SK-N-SH treated with all-trans-retinoic acid at 6 μM for 48 hours (cell line): ENCODE measurements around the gene WDR37.

Source experiments
- ATAC-seq: fragments of 200-7000 bp; cut with Tn5 transposase; 3 replicates; pipeline ENCODE4 v1.9.1; 2020; ENCODE audit warnings: mild to moderate bottlenecking, moderate library complexity
- ARNTL ChIP-seq: fragments of 450-650 bp; formaldehyde crosslinking; IDR thresholded peaks from 2 replicates; pipeline ENCODE4 v1.5.0; 2020; ENCODE audit warnings: low read depth, mild to moderate bottlenecking, moderate library complexity, borderline replicate concordance
- BACH2 ChIP-seq: fragments of 250-450 bp; sonication (Bioruptor Pico); IDR thresholded peaks from 2 replicates; pipeline ENCODE4 v1.9.0; 2021; ENCODE audit warnings: mild to moderate bottlenecking, borderline replicate concordance
- ESRRG ChIP-seq: fragments of 250-450 bp; sonication (Bioruptor Pico); IDR thresholded peaks from 2 replicates; pipeline ENCODE4 v1.6.1; 2021; ENCODE audit warnings: mild to moderate bottlenecking
- GLIS3 ChIP-seq: fragments of 250-450 bp; sonication (Bioruptor Pico); IDR thresholded peaks from 2 replicates; pipeline ENCODE4 v1.5.0; 2020; ENCODE audit warnings: mild to moderate bottlenecking, moderate library complexity
- ISL1 ChIP-seq: fragments of 250-450 bp; sonication (Bioruptor Pico); IDR thresholded peaks from 2 replicates; pipeline ENCODE4 v2.1.2; 2022; ENCODE audit warnings: mild to moderate bottlenecking, moderate library complexity
- OSR1 ChIP-seq: fragments of 250-450 bp; sonication (Bioruptor Pico); IDR thresholded peaks from 2 replicates; pipeline ENCODE4 v1.8.0; 2022; ENCODE audit warnings: moderate library complexity, mild to moderate bottlenecking, inconsistent platforms
- PPARA ChIP-seq: fragments of 250-450 bp; sonication (Bioruptor Pico); IDR thresholded peaks from 2 replicates; pipeline ENCODE4 v1.5.0; 2020; ENCODE audit warnings: mild to moderate bottlenecking, borderline replicate concordance
- RARB ChIP-seq: fragments of 250-450 bp; sonication (Bioruptor Pico); IDR thresholded peaks from 2 replicates; pipeline ENCODE4 v1.8.0; 2021; ENCODE audit warnings: mild to moderate bottlenecking, moderate library complexity
- SNAI2 ChIP-seq: fragments of 250-450 bp; sonication (Bioruptor Pico); IDR thresholded peaks from 2 replicates; pipeline ENCODE4 v1.5.0; 2020; ENCODE audit warnings: mild to moderate bottlenecking, moderate library complexity
- TCF4 ChIP-seq: fragments of 250-450 bp; sonication (Bioruptor Pico); IDR thresholded peaks from 2 replicates; pipeline ENCODE4 v1.8.0; 2021; ENCODE audit warnings: mild to moderate bottlenecking, moderate library complexity, borderline replicate concordance
- TOX ChIP-seq: fragments of 250-450 bp; sonication (Bioruptor Pico); IDR thresholded peaks from 2 replicates; pipeline ENCODE4 v1.8.0; 2021; ENCODE audit warnings: mild to moderate bottlenecking, moderate library complexity, borderline replicate concordance
- ZC3H10 ChIP-seq: fragments of 250-450 bp; sonication (Bioruptor Pico); IDR thresholded peaks from 2 replicates; pipeline ENCODE4 v1.5.1; 2021; ENCODE audit warnings: mild to moderate bottlenecking, moderate library complexity
- ZFP3 ChIP-seq: fragments of 250-450 bp; sonication (Bioruptor Pico); IDR thresholded peaks from 2 replicates; pipeline ENCODE4 v1.5.0; 2020; ENCODE audit warnings: mild to moderate bottlenecking, moderate library complexity
- ZFP30 ChIP-seq: fragments of 450-650 bp; formaldehyde crosslinking; IDR thresholded peaks from 2 replicates; pipeline ENCODE4 v1.5.0; 2022; ENCODE audit warnings: mild to moderate bottlenecking, moderate library complexity
- ZNF565 ChIP-seq: fragments of 450-650 bp; formaldehyde crosslinking; conservative IDR thresholded peaks from 2 replicates; pipeline ENCODE4 v1.5.0; 2020; ENCODE audit warnings: low read depth, mild to moderate bottlenecking, moderate library complexity
- ZNF70 ChIP-seq: fragments of 450-650 bp; formaldehyde crosslinking; IDR thresholded peaks from 2 replicates; pipeline ENCODE4 v1.5.0; 2020; ENCODE audit warnings: mild to moderate bottlenecking, moderate library complexity
- ZNF8 ChIP-seq: fragments of 450-650 bp; formaldehyde crosslinking; IDR thresholded peaks from 2 replicates; pipeline ENCODE4 v1.5.0; 2020; ENCODE audit warnings: mild to moderate bottlenecking, moderate library complexity
- TF ChIP-seq, protein P1 (sequence below): fragments of 250-450 bp; sonication (Bioruptor Pico); IDR thresholded peaks from 2 replicates; pipeline ENCODE4 v1.5.1; 2020; ENCODE audit warnings: low read depth, mild to moderate bottlenecking, moderate library complexity
- TF ChIP-seq, protein P2 (sequence below): fragments of 250-450 bp; sonication (Bioruptor Pico); IDR thresholded peaks from 2 replicates; pipeline ENCODE4 v1.8.0; 2021; ENCODE audit warnings: low read depth, mild to moderate bottlenecking, moderate library complexity, borderline replicate concordance
- TF ChIP-seq, protein P3 (sequence below): fragments of 250-450 bp; sonication (Bioruptor Pico); IDR thresholded peaks from 2 replicates; pipeline ENCODE4 v1.5.0; 2020; ENCODE audit warnings: mild to moderate bottlenecking, moderate library complexity

Gene WDR37

DNA sequence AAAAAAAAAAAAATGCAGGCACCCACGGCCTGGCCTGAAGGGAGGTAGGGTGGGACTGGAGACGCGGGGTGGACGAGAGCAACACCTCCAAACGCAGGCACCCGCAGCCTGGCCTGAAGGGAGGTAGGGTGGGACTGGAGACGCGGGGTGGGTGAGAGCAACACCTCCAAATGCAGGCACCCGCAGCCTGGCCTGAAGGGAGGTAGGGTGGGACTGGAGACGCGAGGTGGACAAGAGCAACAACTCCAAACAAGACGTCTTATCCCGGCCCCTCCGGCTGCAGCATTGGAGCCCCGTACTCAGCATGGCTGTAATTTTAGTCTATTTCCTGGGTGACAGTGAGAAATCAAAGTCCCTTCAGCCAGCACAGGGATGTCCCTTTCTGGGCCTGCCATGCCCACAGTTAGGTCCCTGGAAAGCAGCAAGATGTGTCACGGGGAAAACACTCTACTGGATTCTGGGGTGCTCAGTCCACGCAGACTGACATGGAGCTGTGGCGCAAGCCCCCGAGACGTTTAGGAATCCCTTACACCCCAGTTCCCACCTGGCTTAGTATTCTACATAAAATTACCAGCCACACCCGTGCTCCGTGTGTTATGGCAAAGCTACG is 119.9 kb downstream of the WDR37 start:
- no peak for TF ChIP-seq ZNF565 (CRISPR knock-in tag)
- no peak for TF ChIP-seq PPARA (CRISPR knock-in tag)
- no peak for TF ChIP-seq ISL1 (CRISPR knock-in tag)
- TF ChIP-seq TCF4 (CRISPR knock-in tag): no peak
- TF ChIP-seq GLIS3 (CRISPR knock-in tag): no peak
- TF ChIP-seq, protein P1, sequence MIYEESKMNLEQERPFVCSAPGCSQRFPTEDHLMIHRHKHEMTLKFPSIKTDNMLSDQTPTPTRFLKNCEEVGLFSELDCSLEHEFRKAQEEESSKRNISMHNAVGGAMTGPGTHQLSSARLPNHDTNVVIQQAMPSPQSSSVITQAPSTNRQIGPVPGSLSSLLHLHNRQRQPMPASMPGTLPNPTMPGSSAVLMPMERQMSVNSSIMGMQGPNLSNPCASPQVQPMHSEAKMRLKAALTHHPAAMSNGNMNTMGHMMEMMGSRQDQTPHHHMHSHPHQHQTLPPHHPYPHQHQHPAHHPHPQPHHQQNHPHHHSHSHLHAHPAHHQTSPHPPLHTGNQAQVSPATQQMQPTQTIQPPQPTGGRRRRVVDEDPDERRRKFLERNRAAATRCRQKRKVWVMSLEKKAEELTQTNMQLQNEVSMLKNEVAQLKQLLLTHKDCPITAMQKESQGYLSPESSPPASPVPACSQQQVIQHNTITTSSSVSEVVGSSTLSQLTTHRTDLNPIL (CRISPR knock-in tag): no peak
- TF ChIP-seq SNAI2 (CRISPR knock-in tag): no peak
- no peak for TF ChIP-seq ZNF70
- TF ChIP-seq ESRRG: no peak
- no peak for ATAC-seq

DNA sequence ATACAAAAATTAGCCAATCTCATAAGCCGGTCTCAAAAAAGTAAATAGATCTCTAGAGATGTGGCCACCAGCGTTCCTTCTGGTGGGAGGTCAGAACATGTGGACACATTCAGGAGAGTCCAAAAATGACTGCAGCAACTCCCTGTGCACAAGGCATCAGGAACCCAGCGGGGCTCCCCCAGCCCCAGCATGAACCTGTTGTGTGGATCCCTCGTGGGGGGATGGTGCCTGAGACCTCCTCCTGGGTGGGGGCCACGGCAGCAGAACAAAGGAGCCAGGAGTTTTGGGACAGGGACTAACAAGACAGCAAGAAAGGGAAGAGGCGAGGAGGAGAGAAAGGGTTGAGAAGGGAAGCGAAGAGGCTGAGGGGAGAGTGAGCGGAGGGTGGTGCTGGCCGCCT is 121.8 kb downstream of the WDR37 start:
- ATAC-seq: no peak
- TF ChIP-seq, protein P2, sequence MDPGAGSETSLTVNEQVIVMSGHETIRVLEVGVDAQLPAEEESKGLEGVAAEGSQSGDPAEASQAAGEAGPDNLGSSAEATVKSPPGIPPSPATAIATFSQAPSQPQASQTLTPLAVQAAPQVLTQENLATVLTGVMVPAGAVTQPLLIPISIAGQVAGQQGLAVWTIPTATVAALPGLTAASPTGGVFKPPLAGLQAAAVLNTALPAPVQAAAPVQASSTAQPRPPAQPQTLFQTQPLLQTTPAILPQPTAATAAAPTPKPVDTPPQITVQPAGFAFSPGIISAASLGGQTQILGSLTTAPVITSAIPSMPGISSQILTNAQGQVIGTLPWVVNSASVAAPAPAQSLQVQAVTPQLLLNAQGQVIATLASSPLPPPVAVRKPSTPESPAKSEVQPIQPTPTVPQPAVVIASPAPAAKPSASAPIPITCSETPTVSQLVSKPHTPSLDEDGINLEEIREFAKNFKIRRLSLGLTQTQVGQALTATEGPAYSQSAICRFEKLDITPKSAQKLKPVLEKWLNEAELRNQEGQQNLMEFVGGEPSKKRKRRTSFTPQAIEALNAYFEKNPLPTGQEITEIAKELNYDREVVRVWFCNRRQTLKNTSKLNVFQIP (CRISPR knock-in tag): no peak
- TF ChIP-seq PPARA (CRISPR knock-in tag) (no peak), OSR1 (no peak), TOX (CRISPR knock-in tag) (no peak), TCF4 (CRISPR knock-in tag) (no peak), ZNF565 (CRISPR knock-in tag) (no peak), BACH2 (no peak), SNAI2 (CRISPR knock-in tag) (no peak), ZNF8 (no peak), ZFP30 (CRISPR knock-in tag) (no peak), ZNF70 (no peak), ESRRG (no peak), ISL1 (CRISPR knock-in tag) (no peak)
- TF ChIP-seq, protein P3, sequence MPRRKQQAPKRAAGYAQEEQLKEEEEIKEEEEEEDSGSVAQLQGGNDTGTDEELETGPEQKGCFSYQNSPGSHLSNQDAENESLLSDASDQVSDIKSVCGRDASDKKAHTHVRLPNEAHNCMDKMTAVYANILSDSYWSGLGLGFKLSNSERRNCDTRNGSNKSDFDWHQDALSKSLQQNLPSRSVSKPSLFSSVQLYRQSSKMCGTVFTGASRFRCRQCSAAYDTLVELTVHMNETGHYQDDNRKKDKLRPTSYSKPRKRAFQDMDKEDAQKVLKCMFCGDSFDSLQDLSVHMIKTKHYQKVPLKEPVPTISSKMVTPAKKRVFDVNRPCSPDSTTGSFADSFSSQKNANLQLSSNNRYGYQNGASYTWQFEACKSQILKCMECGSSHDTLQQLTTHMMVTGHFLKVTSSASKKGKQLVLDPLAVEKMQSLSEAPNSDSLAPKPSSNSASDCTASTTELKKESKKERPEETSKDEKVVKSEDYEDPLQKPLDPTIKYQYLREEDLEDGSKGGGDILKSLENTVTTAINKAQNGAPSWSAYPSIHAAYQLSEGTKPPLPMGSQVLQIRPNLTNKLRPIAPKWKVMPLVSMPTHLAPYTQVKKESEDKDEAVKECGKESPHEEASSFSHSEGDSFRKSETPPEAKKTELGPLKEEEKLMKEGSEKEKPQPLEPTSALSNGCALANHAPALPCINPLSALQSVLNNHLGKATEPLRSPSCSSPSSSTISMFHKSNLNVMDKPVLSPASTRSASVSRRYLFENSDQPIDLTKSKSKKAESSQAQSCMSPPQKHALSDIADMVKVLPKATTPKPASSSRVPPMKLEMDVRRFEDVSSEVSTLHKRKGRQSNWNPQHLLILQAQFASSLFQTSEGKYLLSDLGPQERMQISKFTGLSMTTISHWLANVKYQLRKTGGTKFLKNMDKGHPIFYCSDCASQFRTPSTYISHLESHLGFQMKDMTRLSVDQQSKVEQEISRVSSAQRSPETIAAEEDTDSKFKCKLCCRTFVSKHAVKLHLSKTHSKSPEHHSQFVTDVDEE: no peak
- TF ChIP-seq, all 23 proteins: peak for 0

DNA sequence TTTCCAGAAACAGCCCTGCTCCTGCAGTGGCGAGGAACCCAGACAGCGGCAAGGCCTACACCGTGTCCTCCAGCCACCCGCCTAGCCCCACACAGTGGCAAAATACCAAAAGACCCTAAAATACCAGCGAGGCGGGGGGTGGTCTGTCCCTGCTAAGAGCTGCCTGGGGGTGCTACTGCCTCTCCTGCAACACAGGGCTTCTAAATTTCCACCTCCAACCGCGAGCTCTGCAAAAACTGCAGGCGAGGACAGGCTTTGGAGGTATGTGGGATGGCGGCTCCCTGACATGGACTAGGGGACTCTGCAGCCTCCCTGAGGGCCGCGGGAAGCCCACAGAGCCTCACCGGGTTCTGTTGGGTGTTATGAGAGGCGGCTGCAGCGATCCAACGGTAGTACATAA is 122.3 kb downstream of the WDR37 start:
- ATAC-seq: no peak
- no peak for TF ChIP-seq ZFP3 (CRISPR knock-in tag)

DNA sequence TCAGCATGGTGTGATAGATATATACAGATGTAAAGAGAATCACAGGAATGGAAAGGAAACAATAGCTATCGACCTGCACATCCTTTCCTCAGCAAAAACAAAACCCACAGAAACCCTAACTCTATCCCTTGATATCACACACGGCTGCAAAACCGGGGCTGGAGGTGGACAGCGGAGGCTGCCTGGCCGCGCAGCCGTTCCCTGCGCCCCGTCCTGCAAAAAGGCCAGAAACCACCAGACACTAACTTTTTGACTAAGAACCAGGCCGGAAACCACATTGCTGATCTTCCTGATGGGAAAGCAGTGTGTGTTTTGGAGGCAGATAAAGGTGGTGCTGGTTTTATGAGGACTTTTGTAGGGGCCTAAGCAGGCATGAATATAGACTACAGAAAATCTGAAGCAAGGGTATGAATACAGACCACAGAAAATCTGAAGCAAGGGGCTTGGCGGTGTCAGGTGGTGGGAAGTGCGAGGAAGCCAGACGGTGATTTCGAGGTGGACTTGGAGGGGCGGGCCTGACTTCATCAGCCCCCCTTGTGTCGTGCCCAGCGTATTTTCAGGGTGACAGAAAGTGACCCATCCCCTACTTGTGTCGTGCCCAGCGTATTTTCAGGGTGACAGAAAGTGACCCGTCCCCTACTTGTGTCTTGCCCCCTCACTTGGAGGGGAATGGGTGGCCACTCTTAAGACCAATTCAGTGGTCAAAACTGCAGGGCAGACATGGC is 123.3 kb downstream of the WDR37 start:
- ATAC-seq: no peak
- no peak for TF ChIP-seq BACH2
- TF ChIP-seq GLIS3 (CRISPR knock-in tag): no peak
- TF ChIP-seq SNAI2 (CRISPR knock-in tag): no peak
- no peak for TF ChIP-seq ZNF8
- no peak for TF ChIP-seq ZFP30 (CRISPR knock-in tag)
- TF ChIP-seq RARB (CRISPR knock-in tag): no peak
- TF ChIP-seq ZFP3 (CRISPR knock-in tag): no peak
- no peak for TF ChIP-seq PPARA (CRISPR knock-in tag)
- no peak for TF ChIP-seq ZNF70
- no peak for TF ChIP-seq ZC3H10
- no peak for TF ChIP-seq TCF4 (CRISPR knock-in tag)
- TF ChIP-seq, protein P2 (CRISPR knock-in tag): no peak
- TF ChIP-seq ESRRG: no peak
- TF ChIP-seq OSR1: no peak
- TF ChIP-seq TOX (CRISPR knock-in tag): no peak
- TF ChIP-seq, protein P1 (CRISPR knock-in tag): no peak
- TF ChIP-seq ARNTL: no peak
